Measurements from ENCODE around the gene SH2D3A.
"Not testable (repeated sequence)": the region's sequence is repeated elsewhere in the genome, so short reads cannot be mapped to it uniquely, and the experiment has no call there.

SH2D3A gene

DNA sequence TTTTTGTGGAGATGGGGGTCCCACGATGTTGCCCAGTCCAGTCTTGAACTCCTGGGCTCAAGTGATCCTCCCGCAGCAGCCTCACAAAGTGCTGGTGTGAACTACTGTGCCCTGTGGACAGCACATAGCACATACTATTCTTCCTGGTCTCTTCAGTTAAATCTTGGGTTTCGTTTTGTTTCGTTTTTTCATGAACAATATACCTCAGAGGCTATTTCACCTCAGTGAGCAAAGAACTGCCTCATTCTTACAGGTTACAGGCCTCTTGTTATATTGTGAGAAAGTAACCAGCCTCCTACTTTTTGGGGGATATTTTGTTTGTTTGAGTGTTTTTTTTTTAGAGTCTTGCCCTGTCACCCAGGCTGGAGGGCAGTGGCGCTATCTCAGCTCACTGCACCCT is 45.5 kb downstream of the SH2D3A start:
- DNase-seq (ENCODE audit: low read depth in 2 of 2), result no peak

DNA sequence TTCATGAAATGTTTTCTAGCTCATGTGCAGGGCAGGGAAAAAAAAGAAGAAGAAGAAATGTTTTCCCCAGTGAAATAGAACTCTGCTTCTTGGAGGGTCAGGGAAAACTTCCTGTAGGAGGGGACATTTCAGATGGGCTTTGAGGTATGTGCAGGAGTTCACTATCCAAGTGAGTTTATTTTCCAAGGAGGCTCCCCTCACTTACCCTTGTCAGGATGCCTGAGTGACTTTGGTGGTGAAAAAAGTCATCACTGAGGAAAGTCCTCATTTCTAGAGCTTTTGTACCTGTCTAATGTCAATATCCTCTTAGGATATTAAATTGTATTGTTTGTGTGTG is 46.1 kb downstream of the SH2D3A start:
- no peak for DNase-seq (ENCODE audit: low read depth in 2 of 2)

DNA sequence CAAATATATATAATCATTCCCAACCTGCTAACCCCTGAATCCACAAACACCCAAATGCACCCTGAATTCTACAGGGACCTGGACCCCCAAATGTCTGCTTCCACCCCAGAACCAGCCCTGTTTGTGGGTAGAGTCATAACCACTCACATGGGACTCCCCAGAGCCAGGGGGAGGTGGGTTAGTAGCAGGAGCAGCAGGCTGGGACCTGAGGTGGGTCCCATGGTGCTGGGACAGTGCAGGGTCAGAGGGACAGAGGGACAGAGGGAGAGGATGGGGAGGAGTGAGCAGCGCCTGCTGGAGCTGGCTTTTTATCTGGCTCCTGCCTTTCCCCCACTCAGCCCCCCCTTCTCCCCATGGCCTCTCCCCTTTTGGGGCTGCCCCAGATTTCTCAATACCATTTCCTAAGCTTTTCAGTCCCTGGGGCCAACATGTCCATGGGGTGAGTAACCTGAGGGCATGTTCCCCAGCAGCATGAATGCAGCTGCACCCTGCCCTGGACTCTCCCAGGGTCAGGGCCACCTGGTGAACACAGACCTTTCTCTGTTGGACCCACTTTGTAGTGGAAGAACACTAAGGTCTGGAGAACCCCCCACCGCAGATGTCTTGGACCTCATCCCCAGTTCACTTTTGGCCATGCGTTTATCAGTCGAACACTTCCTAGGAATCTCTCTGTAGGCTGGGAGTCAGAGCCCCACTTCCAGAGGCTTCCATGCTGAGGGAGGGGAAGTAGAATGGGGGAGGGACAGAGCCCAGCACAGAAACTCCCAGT is 46.7 kb downstream of the SH2D3A start, which contains the start of gene C3:
Gene C3 (minus strand): TSS at position 282 of the 769 bp plus-strand sequence. CDS start 61 bp downstream, at position 221.
- no peak for DNase-seq (ENCODE audit: low read depth in 2 of 2)

DNA sequence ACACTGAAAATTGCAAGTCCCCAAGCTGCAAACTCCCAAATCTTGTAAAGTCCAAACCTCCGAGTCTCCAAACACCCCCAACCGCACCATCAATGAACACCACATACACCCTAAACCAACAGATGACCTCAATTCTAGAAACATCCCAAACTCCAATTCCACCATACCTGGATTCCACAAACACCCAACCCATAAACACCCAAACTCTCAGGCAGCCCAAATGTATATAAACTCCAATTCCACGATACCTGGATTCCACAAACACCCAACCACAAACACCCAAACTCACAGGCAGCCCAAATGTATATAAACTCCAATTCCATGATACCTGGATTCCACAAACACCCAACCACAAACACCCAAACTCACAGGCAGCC is 47.3 kb downstream of the SH2D3A start:
- DNase-seq (ENCODE audit: low read depth in 2 of 2), result no peak

DNA sequence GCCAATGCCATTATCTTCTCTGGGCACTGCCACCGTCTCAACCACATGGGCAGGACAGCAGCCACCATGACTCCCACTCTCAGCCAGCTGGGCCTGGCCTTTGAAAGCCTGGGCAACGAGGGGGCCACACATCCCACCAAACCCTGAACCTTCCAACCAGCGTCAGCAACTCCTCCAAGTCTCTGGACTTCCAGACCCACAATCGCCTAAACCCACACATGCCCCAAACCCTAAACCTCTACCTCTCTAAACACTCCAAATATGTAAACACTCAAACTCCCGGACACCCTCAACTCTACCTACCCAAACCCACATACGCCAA is 47.7 kb downstream of the SH2D3A start:
- no peak for DNase-seq (ENCODE audit: low read depth in 2 of 2)

DNA sequence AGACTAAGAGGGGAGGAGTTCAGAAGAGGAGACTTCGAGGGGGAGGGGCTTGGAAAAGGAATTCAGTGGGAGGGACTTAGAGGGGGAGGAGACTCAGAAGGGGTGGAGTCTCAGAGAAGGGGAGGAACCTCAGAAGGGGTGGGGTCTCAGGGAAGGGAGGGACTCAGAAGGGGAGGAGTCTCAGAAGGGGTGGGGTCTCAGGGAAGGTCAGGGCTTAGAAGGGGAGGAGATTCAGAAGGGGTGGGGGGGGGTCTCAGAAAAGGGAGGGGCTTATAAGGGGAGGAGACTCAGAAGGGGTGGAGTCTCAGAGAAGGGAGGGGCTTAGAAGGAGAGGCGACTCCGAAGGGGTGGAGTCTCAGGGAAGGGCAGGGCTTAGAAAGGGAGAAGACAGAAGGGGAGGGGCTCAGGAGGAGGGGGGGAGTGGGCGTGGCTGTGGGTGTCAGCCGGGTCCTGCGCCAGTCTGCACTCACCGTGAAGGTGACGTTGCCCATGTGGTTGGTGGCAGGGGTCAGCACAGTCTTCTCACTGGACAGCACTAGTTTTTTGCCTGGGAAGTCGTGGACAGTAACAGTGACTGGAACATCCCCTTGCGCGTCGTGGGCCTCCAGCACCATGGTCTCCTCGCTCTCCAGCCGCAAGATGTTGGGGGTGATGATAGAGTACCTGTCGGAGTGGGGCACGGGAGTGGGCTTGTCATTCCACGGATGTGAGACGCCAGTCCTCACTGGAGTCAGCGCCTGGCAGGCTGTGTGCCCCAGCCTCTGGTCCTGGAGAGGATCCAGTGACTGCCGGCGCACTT is 48.3 kb downstream of the SH2D3A start:
- DNase-seq (ENCODE audit: low read depth in 2 of 2), result no peak

DNA sequence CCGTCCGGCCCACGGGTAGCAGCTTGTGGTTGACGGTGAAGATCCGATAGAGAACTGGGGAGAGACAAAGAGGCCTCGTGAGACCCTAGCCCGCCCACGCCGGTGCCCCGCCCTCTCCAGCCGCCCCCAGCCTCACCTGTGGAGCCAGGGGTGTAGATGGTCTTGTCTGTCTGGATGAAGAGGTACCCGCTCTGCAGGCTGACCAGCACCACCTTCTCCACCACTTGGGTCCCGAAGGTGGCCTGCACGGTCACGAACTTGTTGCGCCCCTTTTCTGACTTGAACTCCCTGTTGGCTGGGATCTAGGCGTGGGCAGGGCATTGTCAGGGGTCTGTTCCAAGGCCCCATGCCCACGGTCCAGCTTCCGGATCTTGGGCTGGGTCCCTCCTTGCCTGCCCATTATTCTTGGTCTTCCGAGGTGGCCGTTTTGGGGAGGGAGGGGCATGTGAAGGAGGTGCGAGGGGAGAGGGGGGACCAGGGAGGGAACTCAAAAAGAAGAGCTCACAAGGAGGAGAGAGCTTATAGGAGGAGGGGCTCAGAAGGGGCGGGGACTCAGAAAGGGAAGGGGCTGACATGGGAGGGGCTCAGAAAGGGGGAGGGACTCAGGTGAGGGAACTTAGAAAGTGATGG is 49.0 kb downstream of the SH2D3A start:
- no peak for DNase-seq (ENCODE audit: low read depth in 2 of 2)

DNA sequence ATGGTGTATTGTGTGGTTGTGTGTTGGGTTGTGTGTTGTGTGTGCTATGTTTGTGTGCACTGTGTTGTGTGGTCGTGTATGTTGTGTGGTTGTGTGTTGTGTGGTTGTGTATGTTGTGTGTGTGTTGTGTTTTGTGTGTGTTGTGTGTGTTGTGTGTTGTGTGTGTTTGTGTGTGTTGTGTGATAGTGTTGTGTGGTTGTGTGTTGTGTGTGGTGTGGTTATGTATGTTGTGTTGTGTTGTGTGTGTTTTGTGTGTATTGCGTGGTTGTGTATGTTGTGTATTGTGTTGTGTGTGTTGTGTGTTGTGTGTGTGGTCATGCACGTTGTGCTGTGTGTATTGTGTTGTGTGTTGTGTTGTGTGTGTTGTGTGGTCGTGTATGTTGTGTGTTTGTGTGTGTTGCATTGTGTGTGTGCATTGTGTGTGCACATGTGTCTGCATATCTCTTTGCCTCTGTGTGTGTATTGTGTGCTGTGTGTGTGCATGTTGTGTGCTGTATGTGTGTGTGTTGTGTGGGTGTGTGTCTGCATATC is 49.7 kb downstream of the SH2D3A start:
- no peak for DNase-seq (ENCODE audit: low read depth in 2 of 2)

DNA sequence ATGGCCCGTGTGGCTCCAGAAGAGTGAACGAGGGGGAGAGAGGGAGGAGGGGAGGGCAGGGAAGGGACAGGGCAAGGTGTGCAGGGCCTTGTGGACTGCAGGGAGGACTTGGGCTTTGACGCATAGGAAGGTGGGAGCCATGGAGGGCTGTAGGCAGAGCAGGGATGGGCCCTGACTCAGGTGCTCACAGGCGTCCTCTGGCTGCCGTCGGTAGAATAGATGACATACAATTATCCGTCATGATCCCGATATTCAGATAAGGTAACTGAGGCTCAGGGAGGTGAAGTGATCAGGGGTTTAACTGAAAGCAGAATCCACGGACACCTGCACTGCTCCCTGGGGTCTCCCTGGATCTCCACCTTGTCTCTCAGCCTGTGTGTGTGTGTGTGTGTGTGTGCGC is 50.2 kb downstream of the SH2D3A start:
- no peak for DNase-seq (ENCODE audit: low read depth in 2 of 2)

DNA sequence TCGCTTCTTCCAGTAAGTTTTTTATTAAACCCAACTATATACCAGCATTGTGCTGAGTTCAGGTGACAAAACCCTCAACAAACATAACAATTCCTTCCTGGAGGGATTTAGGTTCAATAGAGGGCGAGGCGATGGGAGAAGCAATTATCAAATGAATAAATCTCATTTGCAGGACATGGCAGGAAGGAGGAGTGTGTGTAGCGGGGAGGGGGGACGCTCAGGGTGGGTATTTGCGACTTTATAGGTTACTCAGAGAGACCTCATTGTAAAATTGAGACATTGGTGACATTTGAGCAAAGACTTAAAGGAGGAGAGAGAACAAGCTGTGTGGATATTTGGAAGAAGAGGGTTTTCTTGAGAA is 50.6 kb downstream of the SH2D3A start:
- DNase-seq (ENCODE audit: low read depth in 2 of 2), result no peak

DNA sequence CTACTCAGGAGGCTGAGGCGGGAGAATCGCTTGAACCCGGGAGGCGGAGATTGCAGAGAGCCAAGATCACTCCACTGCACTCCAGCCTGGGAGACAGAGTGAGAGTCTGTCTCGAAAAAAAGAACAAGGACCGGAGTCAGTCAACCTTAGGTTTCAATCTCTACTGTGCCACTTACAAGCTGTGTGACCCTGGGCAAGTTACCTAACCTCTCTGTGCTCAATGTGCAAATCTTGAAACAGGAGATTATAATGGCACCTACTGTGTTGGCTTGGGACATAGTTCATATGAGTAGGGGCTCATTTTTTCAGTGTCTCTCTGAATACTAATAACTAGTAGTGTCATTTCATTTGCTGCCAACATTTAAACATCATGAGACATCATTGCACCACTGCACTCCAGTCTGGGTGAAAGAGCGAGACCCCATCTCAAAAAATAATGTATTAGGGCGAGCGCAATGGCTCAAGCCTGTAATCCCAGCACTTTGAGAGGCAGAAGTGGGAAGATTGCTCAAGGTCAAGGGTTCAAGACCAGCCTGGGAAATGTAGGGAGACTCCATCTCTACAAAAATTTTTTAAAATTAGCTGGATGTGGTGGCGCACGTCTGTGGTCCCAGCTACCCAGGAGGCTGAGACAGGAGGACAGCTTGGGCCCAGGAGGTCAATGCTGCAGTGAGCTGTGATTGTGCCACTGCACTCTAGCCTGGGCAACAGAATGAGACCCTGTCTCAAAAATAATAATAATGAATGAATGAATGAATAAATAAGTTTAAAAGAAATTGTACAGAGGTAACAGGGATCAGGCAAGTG is 52.3 kb downstream of the SH2D3A start:
- DNase-seq (ENCODE audit: low read depth in 2 of 2), result no peak

DNA sequence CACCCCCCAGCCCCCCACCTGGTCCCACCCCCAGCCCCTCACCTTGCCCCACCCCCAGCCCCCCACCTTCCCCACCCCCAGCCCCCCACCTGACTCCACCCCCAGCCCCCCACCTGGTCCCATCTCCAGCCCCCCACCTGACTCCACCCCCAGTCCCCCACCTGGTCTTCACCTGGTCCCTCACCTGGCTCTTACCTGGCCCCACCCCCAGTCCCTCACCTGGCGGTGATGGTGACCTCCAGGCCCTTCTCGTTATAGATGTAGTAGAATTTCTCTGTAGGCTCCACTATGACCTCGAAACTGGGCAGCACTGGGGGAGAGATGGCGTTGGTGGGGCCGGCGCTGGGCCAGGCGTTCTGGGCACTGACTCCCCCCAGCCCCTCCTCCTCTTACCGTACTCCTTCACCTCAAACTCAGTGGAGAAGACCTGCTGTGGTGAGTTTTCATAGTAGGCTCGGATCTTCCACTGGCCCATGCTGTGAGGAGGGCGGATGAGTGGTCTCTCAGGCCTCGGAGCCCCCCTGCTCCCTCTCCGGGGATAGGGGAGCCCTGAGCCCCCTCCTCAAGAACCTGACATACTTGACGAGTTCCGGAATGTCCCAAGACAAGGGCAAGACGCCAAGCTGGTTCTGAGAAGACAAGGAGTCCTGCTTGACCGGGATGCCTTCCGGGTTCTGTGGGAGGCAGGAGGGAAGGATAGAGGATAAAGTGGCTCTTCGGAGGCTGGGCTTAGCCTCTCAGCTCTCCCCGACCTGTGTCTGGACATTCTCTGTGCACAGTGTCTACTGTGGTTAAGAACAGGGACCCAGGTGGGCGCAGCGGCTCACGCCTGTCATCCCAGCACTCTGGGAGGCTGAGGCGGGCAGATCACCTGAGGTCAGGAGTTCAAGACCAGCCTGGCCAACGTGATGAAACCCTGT is 53.2 kb downstream of the SH2D3A start:
- DNase-seq (ENCODE audit: low read depth in 2 of 2), result no peak

DNA sequence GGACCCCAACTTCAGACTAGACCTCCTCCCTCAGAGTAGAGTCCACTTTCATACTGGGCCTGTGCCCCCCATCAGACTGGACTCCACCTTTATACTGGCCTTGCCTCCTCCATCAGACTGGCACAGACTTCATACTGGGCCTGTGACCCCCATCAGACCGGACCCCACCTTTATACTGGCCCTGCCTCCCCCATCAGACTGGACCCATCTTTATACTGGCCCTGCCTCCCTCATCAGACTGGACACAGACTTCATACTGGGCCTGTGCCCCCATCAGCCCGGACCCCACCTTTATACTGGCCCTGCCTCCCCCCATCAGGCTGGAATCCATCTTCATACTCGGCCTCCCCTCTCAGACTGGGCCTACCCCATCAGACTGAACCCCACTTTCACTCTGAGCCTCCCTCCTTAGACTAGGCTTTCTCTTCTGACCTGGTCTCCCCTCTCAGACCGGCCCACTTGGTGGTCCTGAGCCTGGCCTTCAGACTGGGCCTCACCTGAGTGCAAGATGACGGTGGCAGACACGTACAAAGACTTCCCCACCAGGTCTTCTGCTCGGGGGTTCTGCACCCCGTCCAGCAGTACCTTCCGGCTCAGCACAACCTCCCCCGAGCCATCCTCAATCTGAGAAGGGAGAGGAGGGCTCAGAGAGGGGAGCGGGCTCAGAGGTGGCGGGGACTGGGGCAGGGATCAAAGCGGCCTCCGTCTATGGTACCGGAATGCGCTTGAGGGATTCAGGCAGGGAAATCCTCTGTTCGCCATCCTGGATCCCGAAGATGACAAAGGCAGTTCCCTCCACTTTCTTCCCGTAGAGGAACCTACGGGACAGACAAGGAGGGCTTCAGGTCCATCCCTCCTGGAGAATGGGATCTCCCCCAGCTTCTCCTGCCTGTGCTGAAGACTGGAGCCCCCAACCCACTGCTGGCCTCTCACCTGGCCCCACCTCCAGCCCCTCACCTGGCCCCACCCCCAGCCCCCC is 54.3 kb downstream of the SH2D3A start:
- DNase-seq (ENCODE audit: low read depth in 2 of 2), result no peak

DNA sequence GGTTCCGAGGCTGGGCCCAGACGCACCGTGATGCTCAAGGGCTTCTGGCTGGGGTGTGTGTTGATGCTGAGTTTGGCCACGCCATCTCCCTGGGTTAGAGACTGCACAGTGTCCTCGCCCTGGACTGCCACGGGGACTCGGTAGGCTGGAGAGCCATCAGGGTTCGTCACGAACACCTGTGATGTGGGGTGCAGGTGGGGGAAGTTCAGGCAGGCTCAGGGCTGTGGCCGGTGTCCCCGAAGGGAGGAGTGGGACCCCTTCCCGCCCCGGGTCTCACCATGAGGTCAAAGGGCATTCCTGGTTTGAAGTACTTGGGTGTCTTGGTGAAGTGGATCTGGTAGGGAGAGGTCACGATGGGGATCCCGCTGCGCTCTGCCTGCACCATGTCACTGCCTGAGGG is 55.0 kb downstream of the SH2D3A start:
- no peak for DNase-seq (ENCODE audit: low read depth in 2 of 2)

DNA sequence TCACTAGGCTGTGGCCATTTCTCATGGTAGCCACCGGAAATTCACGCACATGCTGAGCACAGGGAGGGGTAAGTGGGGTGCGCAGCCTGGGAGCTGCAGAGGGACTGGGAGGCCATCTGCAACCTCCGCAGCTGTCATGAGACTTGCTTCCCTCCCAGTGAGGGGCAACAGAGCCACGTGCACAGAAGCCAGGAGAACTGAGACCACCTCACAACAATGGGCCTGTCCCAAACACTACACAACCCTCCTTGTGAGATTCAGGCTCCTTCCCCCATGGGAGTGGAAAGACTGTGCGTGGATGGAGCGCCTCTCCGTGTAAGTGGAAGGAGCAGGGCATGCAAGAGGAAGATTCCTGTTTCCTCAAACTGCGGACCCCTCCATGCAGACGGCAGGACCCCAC is 55.6 kb downstream of the SH2D3A start:
- DNase-seq (ENCODE audit: low read depth in 2 of 2), result no peak

DNA sequence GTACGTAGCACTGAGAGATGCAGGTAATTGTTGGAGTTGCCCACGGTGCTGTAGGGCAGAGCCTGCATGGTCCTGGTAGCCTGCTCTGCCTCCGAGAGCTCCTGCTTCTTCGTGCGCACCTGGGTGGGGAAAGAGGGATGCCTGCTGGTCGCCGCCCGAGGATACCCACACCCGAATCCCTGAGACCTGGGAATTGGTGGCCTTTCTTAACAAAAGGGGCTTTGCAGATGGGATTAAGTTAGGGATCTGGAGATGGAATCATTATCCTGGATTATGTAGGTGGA is 56.2 kb downstream of the SH2D3A start:
- DNase-seq (ENCODE audit: low read depth in 2 of 2), result no peak

DNA sequence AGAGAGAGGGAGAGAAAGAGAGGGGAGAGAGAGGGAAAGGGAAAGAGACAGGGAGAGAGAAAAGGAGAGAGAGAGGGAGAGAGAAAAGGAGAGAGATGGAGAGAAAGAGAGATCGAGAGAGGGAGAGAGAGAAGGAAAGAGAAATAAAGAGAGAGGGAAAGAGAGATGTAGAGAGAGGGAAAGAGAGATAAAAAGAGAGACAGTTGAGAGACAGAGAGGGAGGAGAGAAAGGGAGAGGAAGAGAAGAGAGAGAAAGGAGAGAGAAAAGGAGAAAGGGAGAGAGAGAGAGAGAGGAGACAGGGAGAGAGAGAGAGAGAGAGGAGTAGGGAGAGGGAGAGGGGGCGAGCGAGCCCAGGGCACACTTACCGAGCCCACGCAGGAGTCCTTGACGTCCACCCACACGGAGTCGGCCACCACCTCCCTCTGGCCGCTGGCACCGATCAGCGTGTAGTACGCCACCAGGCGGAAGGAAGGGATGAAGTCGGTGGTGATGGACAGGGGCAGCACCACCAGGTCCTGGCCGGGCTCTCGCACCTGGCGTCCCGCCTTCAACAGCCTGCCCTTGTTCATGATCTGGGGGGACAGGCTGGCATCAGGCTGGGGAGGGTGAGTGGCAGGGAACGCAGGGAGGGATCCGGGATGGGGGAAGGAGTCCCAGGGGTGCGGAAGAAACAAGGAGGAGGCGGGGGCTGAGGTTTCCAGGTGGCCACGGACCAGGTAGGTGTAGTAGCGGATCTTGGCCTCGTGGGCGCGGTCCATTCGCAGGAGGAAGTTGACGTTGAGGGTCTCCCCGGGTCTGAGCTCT is 56.8 kb downstream of the SH2D3A start:
- no peak for DNase-seq (ENCODE audit: low read depth in 2 of 2)

DNA sequence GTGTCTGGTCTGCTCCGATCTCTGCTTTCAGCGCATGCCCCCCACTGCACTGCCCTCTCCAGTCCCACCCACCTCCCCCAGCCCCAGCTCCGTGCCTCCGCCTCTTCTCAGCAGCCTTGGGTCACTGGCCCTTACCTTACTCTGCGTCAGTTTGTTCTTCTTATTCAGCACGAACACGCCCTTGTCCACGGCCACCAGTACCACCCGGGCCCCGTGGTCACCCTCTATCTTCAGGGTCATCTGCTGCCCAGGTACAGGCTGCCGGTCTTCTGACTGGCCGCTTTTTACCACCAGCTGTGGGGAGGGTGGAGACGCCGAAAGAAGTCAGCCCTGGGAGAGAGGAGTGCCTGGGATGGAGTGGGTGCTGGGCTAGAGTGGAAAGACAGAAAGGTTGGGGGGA is 57.7 kb downstream of the SH2D3A start:
- no peak for DNase-seq (ENCODE audit: low read depth in 2 of 2)

DNA sequence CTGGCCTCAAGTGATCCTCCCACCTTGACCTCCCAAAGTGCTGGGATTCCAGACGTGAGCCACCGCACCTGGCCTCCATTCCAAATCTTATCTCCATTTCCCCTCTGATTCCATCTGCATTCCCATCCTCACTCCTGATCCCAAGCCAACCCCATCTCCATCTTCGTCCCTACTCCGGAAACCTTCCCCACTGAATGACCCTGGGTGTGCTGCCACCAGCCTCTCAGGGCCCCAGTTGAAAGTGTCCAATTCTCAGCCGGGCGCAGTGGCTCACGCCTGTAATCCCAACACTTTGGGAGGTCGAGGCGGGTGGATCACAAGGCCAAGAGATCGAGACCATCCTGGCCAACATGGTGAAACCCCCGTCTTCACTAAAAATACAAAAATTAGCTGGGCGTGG is 58.3 kb downstream of the SH2D3A start:
- not testable (repeated sequence) for DNase-seq (ENCODE audit: low read depth in 2 of 2)
